K562 (cell line): Measurements from ENCODE around the gene CD14. TPM values are rescaled to one million over a fixed set of nuclear protein-coding genes. Genes with fewer than 3 reads are reported as not detected.

Experiments used
- ATAC-seq: fragments of 200-7000 bp; cut with Tn5 transposase; 3 replicates; pipeline ENCODE4 v1.9.1; 2020; ENCODE audit warnings: moderate library complexity
- BruUV-seq: library from RNA; stranded (reverse); fragments of 400-500 nt; replicated peaks from 2 replicates; lab custom pipeline; 2021; lab: Mats Ljungman, UMichigan
- CTCF ChIA-PET: fragments of 300-600 bp; formaldehyde crosslinking; extraction: SDS; loops from one replicate; lab custom pipeline; 2021; ENCODE audit warnings: low intra/inter-chr PET ratio; lab: Yijun Ruan, JAX
- POLR2A ChIA-PET: fragments of 300-600, 350-650 bp; sonication (Branson Sonifier 250); formaldehyde crosslinking; extraction: SDS; loops from one replicate; lab custom pipeline; 2021; ENCODE audit warnings: antibody characterized with exemption, inconsistent platforms; lab: Yijun Ruan, JAX
- DNase-seq, 4 experiments: peaks; one replicate each; pipeline versions ENCODE4 v3.0.0 to v3.0.0-alpha.2; 2011 to 2018; ENCODE audit warnings: low spot score in 3 of 4, mixed read lengths in 3 of 4; ENCODE audit errors: extremely low read depth in 1 of 4
- FAIRE-seq: peaks from 2 replicates; lab custom pipeline; 2011; peaks lifted over from hg19 to GRCh38; lab: Jason Lieb, UNC
- H2AFZ ChIP-seq: 2 replicates; pipeline ENCODE4 v1.6.0; 2011; ENCODE audit warnings: low read depth, low read length, control low read depth, inconsistent platforms
- H3K27ac ChIP-seq: fragments of 200-600 bp; 3 replicates; pipeline ENCODE4 v1.8.0; 2011; ENCODE audit warnings: low read depth, mild to moderate bottlenecking, control low read depth, inconsistent platforms, low read length, moderate library complexity, mixed read lengths; ENCODE audit errors: extremely low read depth
- H3K27me3 ChIP-seq, 2 experiments: fragments of 300-600 bp in 1 of 2; 2 replicates in 1 of 2; 3 replicates in 1 of 2; pipeline versions ENCODE4 v1.6.0 to v1.8.0; 2011; ENCODE audit warnings: inconsistent platforms in 2 of 2, low read length in 2 of 2, mild to moderate bottlenecking in 1 of 2, mixed read lengths in 1 of 2, moderate library complexity in 1 of 2; ENCODE audit not compliant: control insufficient read depth in 2 of 2, insufficient read depth in 2 of 2
- H3K36me3 ChIP-seq: fragments of 300-600 bp; 3 replicates; pipeline ENCODE4 v1.8.0; 2011; ENCODE audit warnings: mild to moderate bottlenecking, low read length, inconsistent platforms; ENCODE audit not compliant: control insufficient read depth, insufficient read depth
- H3K4me1 ChIP-seq, 2 experiments: fragments of 200-600 bp in 1 of 2; replicated peaks in 1 of 2; 2 replicates in 1 of 2; 3 replicates in 1 of 2; pipeline versions ENCODE4 v1.5.1 to v1.8.0; 2011; ENCODE audit warnings: inconsistent platforms in 2 of 2, low read length in 2 of 2, mild to moderate bottlenecking in 1 of 2, mixed read lengths in 1 of 2, moderate library complexity in 1 of 2; ENCODE audit not compliant: control insufficient read depth in 2 of 2, insufficient read depth in 2 of 2
- H3K4me2 ChIP-seq: 2 replicates; pipeline ENCODE4 v1.6.1; 2011; ENCODE audit warnings: low read length, control low read depth, inconsistent platforms, mixed read lengths; ENCODE audit not compliant: insufficient read depth
- H3K4me3 ChIP-seq: fragments of 200-600 bp; sonication (generic), shearing (Covaris generic); 2 replicates; pipeline ENCODE4 v1.5.1; 2016; ENCODE audit warnings: control low read depth, inconsistent platforms
- H3K79me2 ChIP-seq: fragments of 200-600 bp; 3 replicates; pipeline ENCODE4 v1.8.0; 2011; ENCODE audit warnings: low read length, inconsistent platforms; ENCODE audit not compliant: control insufficient read depth, insufficient read depth
- H3K9ac ChIP-seq, 2 experiments: 2 replicates each; pipeline versions ENCODE4 v1.6.0 to v1.6.1; 2011; ENCODE audit warnings: low read depth in 2 of 2, low read length in 2 of 2, control low read depth in 1 of 2, inconsistent platforms in 1 of 2, mild to moderate bottlenecking in 1 of 2, mixed read lengths in 1 of 2; ENCODE audit not compliant: insufficient read depth in 1 of 2
- H3K9me1 ChIP-seq: one replicate; pipeline ENCODE4 v1.6.0; 2011; ENCODE audit warnings: inconsistent platforms, mild to moderate bottlenecking, low read length, moderate library complexity; ENCODE audit not compliant: control insufficient read depth, insufficient read depth
- H3K9me3 ChIP-seq: replicated peaks from 2 replicates; pipeline ENCODE4 v1.5.1; 2011; ENCODE audit warnings: low read depth, low read length, inconsistent platforms; ENCODE audit not compliant: control insufficient read depth, insufficient read depth
- H4K20me1 ChIP-seq: replicated peaks from 2 replicates; pipeline ENCODE4 v1.6.1; 2011; ENCODE audit warnings: low read length, inconsistent platforms, mixed read lengths; ENCODE audit not compliant: control insufficient read depth, insufficient read depth
- BCOR ChIP-seq: fragments of 450-650 bp; IDR thresholded peaks from 2 replicates; pipeline ENCODE4 v1.6.1; 2016
- CHCHD3 ChIP-seq: fragments of 250-450 bp; sonication (Bioruptor Pico); IDR thresholded peaks from 2 replicates; pipeline ENCODE4 v2.1.2; 2022; ENCODE audit warnings: mild to moderate bottlenecking
- FOSL1 ChIP-seq: fragments of 200-800 bp; sonication (Bioruptor generic); conservative IDR thresholded peaks from 2 replicates; pipeline ENCODE4 v1.6.1; 2016; ENCODE audit warnings: missing genetic modification characterization, missing compliant biosample characterization
- FOXO4 ChIP-seq: fragments of 450-650 bp; formaldehyde crosslinking; IDR thresholded peaks from 2 replicates; pipeline ENCODE4 v1.4.0; 2020; ENCODE audit warnings: mild to moderate bottlenecking, moderate library complexity
- HDGF ChIP-seq: fragments of 450-650 bp; IDR thresholded peaks from 2 replicates; pipeline ENCODE4 v1.6.1; 2016
- JUND ChIP-seq, 2 experiments: IDR thresholded peaks; 2 replicates in 1 of 2; 3 replicates in 1 of 2; pipeline ENCODE4 v1.6.1; 2011; ENCODE audit warnings: borderline replicate concordance in 2 of 2, low read depth in 2 of 2, low read length in 2 of 2, improper control_type of control experiment in 1 of 2, missing biosample characterization in 1 of 2, missing genetic modification characterization in 1 of 2, missing genetic modification reagents in 1 of 2
- LARP7 ChIP-seq: fragments of 450-650 bp; IDR thresholded peaks from 2 replicates; pipeline ENCODE4 v1.6.1; 2016
- MLLT1 ChIP-seq, 2 experiments: fragments of 450-650 bp; IDR thresholded peaks; 2 replicates each; pipeline ENCODE4 v1.6.1; 2016
- NEUROD1 ChIP-seq: fragments of 150-350 bp; IDR thresholded peaks from 2 replicates; pipeline ENCODE4 v1.6.1; 2014; ENCODE audit warnings: borderline replicate concordance, low read length, low read depth; ENCODE audit not compliant: partially characterized antibody
- NFIX ChIP-seq: fragments of 250-450 bp; sonication (Bioruptor Pico); IDR thresholded peaks from 2 replicates; pipeline ENCODE4 v1.4.0; 2020; ENCODE audit warnings: low read depth, mild to moderate bottlenecking, moderate library complexity
- SAFB2 ChIP-seq: fragments of 200-400 bp; formaldehyde crosslinking; IDR thresholded peaks from 2 replicates; pipeline ENCODE4 v1.6.1; 2018; ENCODE audit warnings: borderline replicate concordance, low read length, low read depth, moderate library complexity; ENCODE audit not compliant: severe bottlenecking
- TRIM24 ChIP-seq, 2 experiments: fragments of 450-650 bp; IDR thresholded peaks; 2 replicates each; pipeline ENCODE4 v1.6.1; 2016
- ZNF124 ChIP-seq: sonication (generic); formaldehyde crosslinking; IDR thresholded peaks from 2 replicates; pipeline ENCODE4 v1.8.1; 2022; ENCODE audit warnings: missing genetic modification reagents
- WGBS: fragments of 100-300 bp; shearing (Covaris generic); methylation state at CpG from one replicate; pipeline ENCODE4 v1.1.6; 2016; ENCODE audit warnings: low coverage, mixed read lengths; ENCODE audit not compliant: insufficient coverage; ENCODE audit errors: missing lambda C conversion rate; 5-methylcytosine and 5-hydroxymethylcytosine counted together
- in situ Hi-C: fragments of 300-500 bp; cut with MboI; formaldehyde crosslinking; loops from 4 replicates; pipeline ENCODE4 v1.15.0; 2018; ENCODE audit warnings: inconsistent platforms, mixed read lengths
- intact Hi-C: fragments of 100-400 bp; cut with micrococcal nuclease; formaldehyde crosslinking; loops from 2 replicates; pipeline ENCODE4 v1.14.2; 2022
- polyA plus RNA-seq, 8 experiments: library from polyadenylated mRNA; depleted of rRNA in 4 of 8; stranded (reverse) in 5 of 8; unstranded in 3 of 8; fragments of >200 nt; fragmentation: Nextera tagmentation in 2 of 8; fragmentation: Illumina TruSeq in 1 of 8; extraction: Ambion mirVana in 2 of 8; extraction: Trizol in 1 of 8; gene quantifications; 2 replicates each; pipeline versions ENCODE4 v1.2.1 to v1.2.3, GENCODE V29; 2011 to 2014; ENCODE audit warnings: inconsistent platforms in 1 of 8, missing spikeins in 1 of 8
- total RNA-seq, 7 experiments: library from RNA; depleted of rRNA in 6 of 7; stranded (reverse); fragments of >200 nt in 6 of 7; fragmentation: Illumina TruSeq in 2 of 7; extraction: Trizol in 2 of 7; gene quantifications; 2 replicates each; pipeline versions ENCODE4 v1.2.1 to v1.2.3, GENCODE V29; 2011 to 2021; ENCODE audit warnings: low replicate concordance in 1 of 7
- TF ChIP-seq, protein P1 (sequence below): fragments of 250-450 bp; sonication (Bioruptor Pico); IDR thresholded peaks from 2 replicates; pipeline ENCODE4 v1.8.0; 2021; ENCODE audit warnings: mild to moderate bottlenecking, moderate library complexity
- TF ChIP-seq, protein P2 (sequence below): fragments of 250-450 bp; sonication (Bioruptor Pico); IDR thresholded peaks from 2 replicates; pipeline ENCODE4 v1.4.0; 2020

Gene CD14
- total and polyA plus RNA-seq, 9 of the 15 experiments (the other 6 are each of a cell fraction or from before 2014, with no cell fraction given), result 0.07 to 0.47 (median 0.14) TPM; not detected in 2

GRCh38 chr5:140637371-140638100, 4.6 kb upstream of the CD14 start:
- POLR2A ChIA-PET, result interaction anchor here (0.6 to 1.4 kb wide), 2 partner anchors 54 to 89 kb away, joined by 3 read pairs; partner anchors contain the start of genes HARS1 and HARS2
- Histone ChIP-seq H3K4me2 (peak overlapping the region; percentile 75; the same call in 1 of the 2 replicates), H3K4me3 (no peak overlapping the region), H2AFZ (peak overlapping the region; percentile 85), H3K36me3 (peaks cover 20% of the 10 kb centered on the region), H3K9me3 (no peaks in the 10 kb centered on the region), H3K27ac (0 out of 3 replicates have a peak overlapping the region, but pooled peaks have one; percentile 87), H3K27me3 (no peaks in the 10 kb centered on the region; a peak in 1 of 5 replicates), H3K4me1 (peaks cover 4 to 24% of the 10 kb centered on the region in 2 experiments; a peak in 4 of 5 replicates), H3K79me2 (peaks cover 26% of the 10 kb centered on the region), H3K9ac (no peak overlapping the region), H4K20me1 (no peaks in the 10 kb centered on the region), H3K9me1 (no peaks in the 10 kb centered on the region)
- BruUV-seq, result no TSS peak
- in situ Hi-C loops (no loop called here), intact Hi-C loops (loop anchor here (2.0 kb wide), 5 partner anchors 27 to 237 kb away; partner anchors contain the start of genes ANKHD1 and SRA1)
- CTCF ChIA-PET, result no interaction called here
- no peak for ATAC-seq
- no peak for DNase-seq
- no peak for FAIRE-seq
- WGBS, result 52% methylated on average over 9 of the region's 10 CpGs
- TF ChIP-seq SAFB2 (no peak), CHCHD3 (CRISPR knock-in tag) (no peak), NEUROD1 (no peak), HDGF (0 out of 2 replicates have a peak, but pooled peaks have one; percentile 46), BCOR (no peak), JUND (IDR thresholded peaks at IDR 0.05; ENCODE audit: borderline replicate concordance, low read depth, low read length) (no peak), JUND (tag; IDR thresholded peaks at IDR 0.05; ENCODE audit: borderline replicate concordance, low read depth, low read length) (no peak), NFIX (CRISPR knock-in tag) (no peak), FOSL1 (tag) (no peak), TRIM24 (IDR thresholded peaks at IDR 0.05) (no peak), MLLT1 (IDR thresholded peaks at IDR 0.05) (peak in 1 of 2 experiments; percentile 86; a peak in 2 of 4 replicates), ZNF124 (CRISPR knock-in tag) (no peak), FOXO4 (CRISPR knock-in tag) (no peak), LARP7 (peak; percentile 53; the same call in 1 of the 2 replicates)
- TF ChIP-seq, protein P1, sequence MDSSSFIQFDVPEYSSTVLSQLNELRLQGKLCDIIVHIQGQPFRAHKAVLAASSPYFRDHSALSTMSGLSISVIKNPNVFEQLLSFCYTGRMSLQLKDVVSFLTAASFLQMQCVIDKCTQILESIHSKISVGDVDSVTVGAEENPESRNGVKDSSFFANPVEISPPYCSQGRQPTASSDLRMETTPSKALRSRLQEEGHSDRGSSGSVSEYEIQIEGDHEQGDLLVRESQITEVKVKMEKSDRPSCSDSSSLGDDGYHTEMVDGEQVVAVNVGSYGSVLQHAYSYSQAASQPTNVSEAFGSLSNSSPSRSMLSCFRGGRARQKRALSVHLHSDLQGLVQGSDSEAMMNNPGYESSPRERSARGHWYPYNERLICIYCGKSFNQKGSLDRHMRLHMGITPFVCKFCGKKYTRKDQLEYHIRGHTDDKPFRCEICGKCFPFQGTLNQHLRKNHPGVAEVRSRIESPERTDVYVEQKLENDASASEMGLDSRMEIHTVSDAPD (CRISPR knock-in tag), result no peak
- TF ChIP-seq, protein P2, sequence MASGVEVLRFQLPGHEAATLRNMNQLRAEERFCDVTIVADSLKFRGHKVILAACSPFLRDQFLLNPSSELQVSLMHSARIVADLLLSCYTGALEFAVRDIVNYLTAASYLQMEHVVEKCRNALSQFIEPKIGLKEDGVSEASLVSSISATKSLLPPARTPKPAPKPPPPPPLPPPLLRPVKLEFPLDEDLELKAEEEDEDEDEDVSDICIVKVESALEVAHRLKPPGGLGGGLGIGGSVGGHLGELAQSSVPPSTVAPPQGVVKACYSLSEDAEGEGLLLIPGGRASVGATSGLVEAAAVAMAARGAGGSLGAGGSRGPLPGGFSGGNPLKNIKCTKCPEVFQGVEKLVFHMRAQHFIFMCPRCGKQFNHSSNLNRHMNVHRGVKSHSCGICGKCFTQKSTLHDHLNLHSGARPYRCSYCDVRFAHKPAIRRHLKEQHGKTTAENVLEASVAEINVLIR (CRISPR knock-in tag), result no peak
